ENCODE measurements around the gene CYP3A5. TPM values are rescaled to one million over a fixed set of nuclear protein-coding genes. Genes with fewer than 3 reads are reported as not detected.

Gene CYP3A5
- total and polyA plus RNA-seq, 9 of the 15 experiments (the other 6 are each of a cell fraction or from before 2014, with no cell fraction given): 0.73 to 2.8 (median 1.5) TPM

DNA sequence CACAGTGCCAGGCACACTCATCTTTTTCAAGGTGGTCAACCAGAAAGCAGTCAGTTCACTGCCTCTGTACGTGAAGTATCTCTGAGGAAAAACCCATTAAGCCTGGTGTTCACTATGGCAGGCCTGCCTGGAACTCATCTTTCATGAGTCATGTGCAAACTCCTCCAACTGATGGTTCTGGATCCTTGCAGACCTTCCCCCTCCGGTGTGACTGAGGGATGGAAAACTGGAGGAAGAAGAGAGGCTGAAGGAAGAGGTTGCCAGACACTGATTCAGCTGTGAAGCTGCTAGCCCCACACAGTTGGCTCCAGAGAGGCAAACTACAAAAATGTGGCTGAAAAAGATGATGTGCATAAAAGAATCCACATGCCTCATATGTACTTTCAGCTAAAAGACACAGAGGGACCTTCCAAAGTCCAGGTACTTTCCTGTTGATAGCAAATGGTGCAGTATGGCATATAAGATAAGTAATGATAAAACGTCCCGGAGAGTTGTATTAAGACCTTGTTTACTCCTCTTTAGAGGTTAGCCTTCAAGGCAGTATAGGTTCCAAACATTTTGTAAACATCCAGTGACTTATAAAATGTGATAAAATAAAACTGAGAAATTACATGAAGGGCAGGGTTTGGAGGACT is 2.7 kb downstream of the CYP3A5 start:
- no peaks in the 10 kb centered on the region for H3K79me2 ChIP-seq (ENCODE audit: control insufficient read depth, insufficient read depth, low read length)
- H3K4me3 ChIP-seq: no peak overlapping the region
- H3K27ac ChIP-seq (ENCODE audit: extremely low read depth, low read depth, low read length): no peak overlapping the region
- ChIA-PET CTCF (ENCODE audit: low intra/inter-chr PET ratio) (no interaction called here), POLR2A (no interaction called here)
- FAIRE-seq: no peak
- no peaks in the 10 kb centered on the region for H3K27me3 ChIP-seq (ENCODE audit: control insufficient read depth in 2 of 2, insufficient read depth in 2 of 2, low read length in 2 of 2)
- in situ Hi-C loops (cut with MboI): no loop called here
- H3K4me1 ChIP-seq (replicated peaks in 1 of 2; ENCODE audit: control insufficient read depth in 2 of 2, insufficient read depth in 2 of 2, low read length in 2 of 2): peaks cover 14 to 25% of the 10 kb centered on the region in 2 experiments; a peak in 4 of 5 replicates
- no TSS peak for BruUV-seq (replicated peaks)
- H3K9ac ChIP-seq (ENCODE audit: insufficient read depth in 1 of 2, low read depth in 2 of 2, low read length in 2 of 2): no peak overlapping the region; a peak in 1 of 4 replicates
- DNase-seq (ENCODE audit: extremely low read depth in 1 of 4, low spot score in 3 of 4): no peak
- H3K9me3 ChIP-seq (replicated peaks; ENCODE audit: control insufficient read depth, insufficient read depth, low read depth, low read length): no peaks in the 10 kb centered on the region
- no peak overlapping the region for H3K4me2 ChIP-seq (ENCODE audit: insufficient read depth, low read length)
- H3K9me1 ChIP-seq (ENCODE audit: control insufficient read depth, insufficient read depth, low read length): no peaks in the 10 kb centered on the region
- no peaks in the 10 kb centered on the region for H3K36me3 ChIP-seq (ENCODE audit: control insufficient read depth, insufficient read depth, low read length)
- TF ChIP-seq, protein P1, sequence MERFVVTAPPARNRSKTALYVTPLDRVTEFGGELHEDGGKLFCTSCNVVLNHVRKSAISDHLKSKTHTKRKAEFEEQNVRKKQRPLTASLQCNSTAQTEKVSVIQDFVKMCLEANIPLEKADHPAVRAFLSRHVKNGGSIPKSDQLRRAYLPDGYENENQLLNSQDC (CRISPR knock-in tag; IDR thresholded peaks at IDR 0.05): no peak
- TF ChIP-seq JUN (IDR thresholded peaks at IDR 0.05; ENCODE audit: borderline replicate concordance, low read depth, low read length): no peak
- TF ChIP-seq JUN (CRISPR knock-in tag; IDR thresholded peaks at IDR 0.05; ENCODE audit: borderline replicate concordance): no peak
- TF ChIP-seq PCBP2 (IDR thresholded peaks at IDR 0.05; ENCODE audit: low read depth, low read length, poor library complexity, severe bottlenecking): no peak
- TF ChIP-seq KAT8 (IDR thresholded peaks at IDR 0.05; ENCODE audit: low read depth): no peak
- TF ChIP-seq, protein P2, sequence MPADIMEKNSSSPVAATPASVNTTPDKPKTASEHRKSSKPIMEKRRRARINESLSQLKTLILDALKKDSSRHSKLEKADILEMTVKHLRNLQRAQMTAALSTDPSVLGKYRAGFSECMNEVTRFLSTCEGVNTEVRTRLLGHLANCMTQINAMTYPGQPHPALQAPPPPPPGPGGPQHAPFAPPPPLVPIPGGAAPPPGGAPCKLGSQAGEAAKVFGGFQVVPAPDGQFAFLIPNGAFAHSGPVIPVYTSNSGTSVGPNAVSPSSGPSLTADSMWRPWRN (IDR thresholded peaks at IDR 0.05; ENCODE audit: low read depth): no peak
- TF ChIP-seq CHCHD3 (CRISPR knock-in tag; IDR thresholded peaks at IDR 0.05): no peak
- TF ChIP-seq ZNF175 (CRISPR knock-in tag; IDR thresholded peaks at IDR 0.05; ENCODE audit: low read depth): no peak
- no peak for TF ChIP-seq SREBF1 (IDR thresholded peaks at IDR 0.05; ENCODE audit: borderline replicate concordance, low read depth, low read length)
- no peak for TF ChIP-seq SRSF7 (optimal IDR thresholded peaks at IDR 0.05; ENCODE audit: low read depth, low read length)
- TF ChIP-seq PURB (CRISPR knock-in tag; IDR thresholded peaks at IDR 0.05; ENCODE audit: low read depth): no peak
- TF ChIP-seq NFE2L1 (tag; IDR thresholded peaks at IDR 0.05; ENCODE audit: borderline replicate concordance, low read depth): no peak
- no peak for TF ChIP-seq BDP1 (IDR thresholded peaks at IDR 0.05; ENCODE audit: insufficient read depth, insufficient read length)
- TF ChIP-seq SMC3 (conservative IDR thresholded peaks at IDR 0.05; ENCODE audit: insufficient read depth, low read depth, low read length): no peak
- TF ChIP-seq, protein P3, sequence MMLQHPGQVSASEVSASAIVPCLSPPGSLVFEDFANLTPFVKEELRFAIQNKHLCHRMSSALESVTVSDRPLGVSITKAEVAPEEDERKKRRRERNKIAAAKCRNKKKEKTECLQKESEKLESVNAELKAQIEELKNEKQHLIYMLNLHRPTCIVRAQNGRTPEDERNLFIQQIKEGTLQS (IDR thresholded peaks at IDR 0.05): no peak
- TF ChIP-seq, protein P3 (CRISPR knock-in tag; conservative IDR thresholded peaks at IDR 0.05): no peak
- no peak for TF ChIP-seq FOXP1 (CRISPR knock-in tag; IDR thresholded peaks at IDR 0.05)
- no peak for TF ChIP-seq NR2C2 (CRISPR knock-in tag; IDR thresholded peaks at IDR 0.05)
- TF ChIP-seq NR2C2 (tag; IDR thresholded peaks at IDR 0.05): no peak
- no peak for TF ChIP-seq GATAD2B (IDR thresholded peaks at IDR 0.05; ENCODE audit: borderline replicate concordance)
- TF ChIP-seq, protein P4, sequence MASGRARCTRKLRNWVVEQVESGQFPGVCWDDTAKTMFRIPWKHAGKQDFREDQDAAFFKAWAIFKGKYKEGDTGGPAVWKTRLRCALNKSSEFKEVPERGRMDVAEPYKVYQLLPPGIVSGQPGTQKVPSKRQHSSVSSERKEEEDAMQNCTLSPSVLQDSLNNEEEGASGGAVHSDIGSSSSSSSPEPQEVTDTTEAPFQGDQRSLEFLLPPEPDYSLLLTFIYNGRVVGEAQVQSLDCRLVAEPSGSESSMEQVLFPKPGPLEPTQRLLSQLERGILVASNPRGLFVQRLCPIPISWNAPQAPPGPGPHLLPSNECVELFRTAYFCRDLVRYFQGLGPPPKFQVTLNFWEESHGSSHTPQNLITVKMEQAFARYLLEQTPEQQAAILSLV (tag; IDR thresholded peaks at IDR 0.05): no peak
- TF ChIP-seq CAMTA2 (CRISPR knock-in tag; conservative IDR thresholded peaks at IDR 0.05): no peak
- 9% methylated on average over 4 of the region's 4 CpGs for WGBS (ENCODE audit: insufficient coverage, low coverage, missing lambda C conversion rate)
- no peak overlapping the region for H2AFZ ChIP-seq (ENCODE audit: low read depth, low read length)
- intact Hi-C loops (cut with micrococcal nuclease): no loop called here
- no peak for ATAC-seq
- H4K20me1 ChIP-seq (replicated peaks; ENCODE audit: control insufficient read depth, insufficient read depth, low read length): no peaks in the 10 kb centered on the region

Measured in K562 (cell line).